ENCODE results near the gene TMEM31. TPM values are rescaled to one million over a fixed set of nuclear protein-coding genes. Genes with fewer than 3 reads are reported as not detected.

The TMEM31 gene
- total RNA-seq, 3 donors from 2014 or later, result not detected

GRCh38 chrX:103733017-103733416 is 22.3 kb downstream of the TMEM31 start:
- H3K9me3 ChIP-seq, result no peaks in the 10 kb centered on the region
- no peaks in the 10 kb centered on the region for H3K36me3 ChIP-seq

DNA sequence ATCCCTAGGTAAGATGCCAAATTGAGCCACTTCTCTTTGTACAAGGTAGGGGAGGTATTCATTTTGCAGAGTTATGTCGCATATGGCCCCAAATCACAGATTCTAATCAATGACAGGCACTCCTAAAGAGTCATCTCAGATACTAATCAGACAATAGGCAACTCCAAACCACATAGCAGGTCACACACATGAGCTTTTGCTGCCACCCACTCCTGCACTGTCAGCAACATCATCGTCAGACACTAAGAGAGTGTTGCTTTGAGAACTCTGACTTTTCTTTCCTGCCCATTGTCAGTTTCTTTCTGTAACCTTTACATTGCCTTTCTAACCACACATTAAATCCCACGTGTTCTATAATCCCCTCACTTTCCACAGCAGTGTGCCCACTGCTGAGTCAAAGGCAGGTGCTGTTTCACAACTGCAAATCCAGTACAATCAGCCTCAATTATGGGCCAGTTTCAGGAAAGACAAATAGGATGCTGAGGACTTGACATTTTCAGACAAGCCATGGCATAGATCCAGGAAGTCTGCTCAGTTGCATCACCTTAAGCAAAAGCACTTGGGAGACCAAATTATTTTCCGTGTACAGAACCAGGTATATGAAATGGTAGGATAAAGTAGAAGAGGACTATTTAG is 23.5 kb downstream of the TMEM31 start:
- no peak for DNase-seq (ENCODE audit: low spot score in 2 of 2)
- Histone ChIP-seq H3K27ac (no peak overlapping the region), H3K4me3 (no peak overlapping the region), H3K9me3 (no peaks in the 10 kb centered on the region), H3K36me3 (no peaks in the 10 kb centered on the region), H3K4me1 (no peaks in the 10 kb centered on the region), H3K27me3 (peaks cover 0 to 58% of the 10 kb centered on the region in 2 donors)
- intact Hi-C loops (cut with DNase I; ENCODE audit: low total_unique reads), result no loop called here
- TF ChIP-seq, protein P1, sequence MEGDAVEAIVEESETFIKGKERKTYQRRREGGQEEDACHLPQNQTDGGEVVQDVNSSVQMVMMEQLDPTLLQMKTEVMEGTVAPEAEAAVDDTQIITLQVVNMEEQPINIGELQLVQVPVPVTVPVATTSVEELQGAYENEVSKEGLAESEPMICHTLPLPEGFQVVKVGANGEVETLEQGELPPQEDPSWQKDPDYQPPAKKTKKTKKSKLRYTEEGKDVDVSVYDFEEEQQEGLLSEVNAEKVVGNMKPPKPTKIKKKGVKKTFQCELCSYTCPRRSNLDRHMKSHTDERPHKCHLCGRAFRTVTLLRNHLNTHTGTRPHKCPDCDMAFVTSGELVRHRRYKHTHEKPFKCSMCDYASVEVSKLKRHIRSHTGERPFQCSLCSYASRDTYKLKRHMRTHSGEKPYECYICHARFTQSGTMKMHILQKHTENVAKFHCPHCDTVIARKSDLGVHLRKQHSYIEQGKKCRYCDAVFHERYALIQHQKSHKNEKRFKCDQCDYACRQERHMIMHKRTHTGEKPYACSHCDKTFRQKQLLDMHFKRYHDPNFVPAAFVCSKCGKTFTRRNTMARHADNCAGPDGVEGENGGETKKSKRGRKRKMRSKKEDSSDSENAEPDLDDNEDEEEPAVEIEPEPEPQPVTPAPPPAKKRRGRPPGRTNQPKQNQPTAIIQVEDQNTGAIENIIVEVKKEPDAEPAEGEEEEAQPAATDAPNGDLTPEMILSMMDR (IDR thresholded peaks at IDR 0.05), result no peak
- TF ChIP-seq POLR2AphosphoS5 (IDR thresholded peaks at IDR 0.05) (no peak), POLR2A (IDR thresholded peaks at IDR 0.05) (no peak)

More at GRCh38 chrX:103733017-103733416, 22.3 kb downstream of the TMEM31 start:
- TF ChIP-seq, protein P1 (IDR thresholded peaks at IDR 0.05), result no peak
- no peak for TF ChIP-seq POLR2AphosphoS5 (IDR thresholded peaks at IDR 0.05)
- TF ChIP-seq POLR2A (IDR thresholded peaks at IDR 0.05), result no peak
- H3K4me1 ChIP-seq, result no peaks in the 10 kb centered on the region
- intact Hi-C loops (cut with DNase I; ENCODE audit: low total_unique reads), result no loop called here
- DNase-seq (ENCODE audit: low spot score in 2 of 2), result no peak
- no peak overlapping the region for H3K27ac ChIP-seq
- H3K27me3 ChIP-seq, result peaks cover 0 to 62% of the 10 kb centered on the region in 2 donors
- no peak overlapping the region for H3K4me3 ChIP-seq

DNA sequence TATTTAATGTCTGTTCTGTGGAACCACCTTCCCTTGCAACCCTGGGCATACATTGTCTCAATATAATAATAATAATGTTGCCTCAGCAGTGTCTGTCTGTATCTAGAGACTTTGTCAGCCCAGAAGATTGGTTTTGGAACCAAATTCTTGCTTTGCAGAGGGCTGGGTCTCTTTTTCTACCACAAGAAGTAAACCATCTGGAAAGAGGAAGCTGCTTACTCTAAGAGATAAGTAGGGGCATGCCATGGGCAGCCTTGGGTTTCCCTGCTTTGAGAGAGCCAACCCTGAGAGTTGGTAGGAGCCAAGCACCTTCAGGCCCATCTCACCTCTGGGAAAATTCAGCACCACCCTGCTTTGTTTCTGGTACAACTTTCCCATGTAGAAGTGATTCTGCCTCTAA is 27.0 kb downstream of the TMEM31 start:
- Histone ChIP-seq H3K36me3 (no peaks in the 10 kb centered on the region), H3K27ac (no peak overlapping the region), H3K9me3 (no peaks in the 10 kb centered on the region), H3K27me3 (peaks cover 0 to 50% of the 10 kb centered on the region in 2 donors), H3K4me3 (no peak overlapping the region), H3K4me1 (no peaks in the 10 kb centered on the region)
- no peak for DNase-seq (ENCODE audit: low spot score in 2 of 2)
- TF ChIP-seq POLR2AphosphoS5 (IDR thresholded peaks at IDR 0.05) (no peak), POLR2A (IDR thresholded peaks at IDR 0.05) (no peak)
- intact Hi-C loops (cut with DNase I; ENCODE audit: low total_unique reads), result no loop called here

- Histone ChIP-seq H3K27ac (no peak overlapping the region), H3K4me1 (no peaks in the 10 kb centered on the region), H3K9me3 (no peaks in the 10 kb centered on the region), H3K36me3 (no peaks in the 10 kb centered on the region), H3K27me3 (peaks cover 0 to 39% of the 10 kb centered on the region in 2 donors), H3K4me3 (no peak overlapping the region)
- intact Hi-C loops (cut with DNase I; ENCODE audit: low total_unique reads), result no loop called here
- TF ChIP-seq, protein P1 (IDR thresholded peaks at IDR 0.05), result no peak
- TF ChIP-seq POLR2A (IDR thresholded peaks at IDR 0.05), result no peak
- no peak for TF ChIP-seq POLR2AphosphoS5 (IDR thresholded peaks at IDR 0.05)
- no peak for DNase-seq (ENCODE audit: low spot score in 2 of 2)
Measured at GRCh38 chrX:103739421-103739820, 28.7 kb downstream of the TMEM31 start.

- Histone ChIP-seq H3K4me1 (no peaks in the 10 kb centered on the region), H3K36me3 (no peaks in the 10 kb centered on the region), H3K4me3 (no peak overlapping the region), H3K27ac (no peak overlapping the region), H3K9me3 (no peaks in the 10 kb centered on the region), H3K27me3 (peaks cover 0 to 40% of the 10 kb centered on the region in 2 donors)
- no peak for DNase-seq (ENCODE audit: low spot score in 2 of 2)
- TF ChIP-seq POLR2AphosphoS5 (IDR thresholded peaks at IDR 0.05), result no peak
- TF ChIP-seq, protein P1 (IDR thresholded peaks at IDR 0.05), result no peak
- intact Hi-C loops (cut with DNase I; ENCODE audit: low total_unique reads), result no loop called here
Measured at GRCh38 chrX:103741879-103742278, 31.2 kb downstream of the TMEM31 start.
